HCT116 (cell line): ENCODE results near the gene PLK4.
"Not testable (repeated sequence)": the region's sequence is repeated elsewhere in the genome, so short reads cannot be mapped to it uniquely, and the experiment has no call there.

Source experiments
- CBX3 ChIP-seq: IDR thresholded peaks from 2 replicates; pipeline ENCODE4 v1.6.1; 2012; ENCODE audit warnings: low read depth
- CEBPB ChIP-seq: IDR thresholded peaks from 2 replicates; pipeline ENCODE4 v1.6.1; 2012; ENCODE audit warnings: low read depth
- CTCF ChIP-seq, 3 experiments: fragments of 200-600 bp in 1 of 3; sonication (generic) in 1 of 3; IDR thresholded peaks in 2 of 3; conservative IDR thresholded peaks in 1 of 3; 2 replicates each; pipeline ENCODE4 v1.5.1; 2012 to 2017; ENCODE audit warnings: low read depth in 2 of 3, low read length in 2 of 3, antibody characterized with exemption in 1 of 3, borderline replicate concordance in 1 of 3, control low read depth in 1 of 3, mild to moderate bottlenecking in 1 of 3, mixed read lengths in 1 of 3, mixed run types in 1 of 3, moderate library complexity in 1 of 3; ENCODE audit not compliant: insufficient read depth in 1 of 3
- ELF1 ChIP-seq: IDR thresholded peaks from 2 replicates; pipeline ENCODE4 v1.6.1; 2012; ENCODE audit warnings: low read depth, borderline replicate concordance
- EZH2 ChIP-seq: fragments of 200-600 bp; sonication (generic); IDR thresholded peaks from 2 replicates; pipeline ENCODE4 v1.6.1; 2017; ENCODE audit warnings: antibody characterized with exemption, mixed run types
- EZH2phosphoT487 ChIP-seq: fragments of 200-600 bp; IDR thresholded peaks from 2 replicates; pipeline ENCODE4 v1.6.1; 2018; ENCODE audit warnings: antibody characterized with exemption, borderline replicate concordance
- JUND ChIP-seq: IDR thresholded peaks from 2 replicates; pipeline ENCODE4 v1.6.1; 2012
- MAX ChIP-seq: IDR thresholded peaks from 2 replicates; pipeline ENCODE4 v1.6.1; 2012
- POLR2A ChIP-seq: IDR thresholded peaks from 2 replicates; pipeline ENCODE4 v1.7.0; 2011; ENCODE audit warnings: borderline replicate concordance; ENCODE audit not compliant: insufficient read depth, insufficient read length; ENCODE audit errors: extremely low read depth
- POLR2AphosphoS5 ChIP-seq: IDR thresholded peaks from 2 replicates; pipeline ENCODE4 v1.6.1; 2011; ENCODE audit warnings: mild to moderate bottlenecking, low read depth, low read length, moderate library complexity
- SIN3A ChIP-seq: IDR thresholded peaks from 2 replicates; pipeline ENCODE4 v1.6.1; 2012; ENCODE audit warnings: low read depth
- YY1 ChIP-seq: IDR thresholded peaks from 2 replicates; pipeline ENCODE4 v1.6.1; 2011; ENCODE audit warnings: low read length, low read depth, moderate library complexity, mild to moderate bottlenecking; ENCODE audit not compliant: insufficient replicate concordance; ENCODE audit errors: extremely low read depth
- ZBTB33 ChIP-seq: IDR thresholded peaks from 2 replicates; pipeline ENCODE4 v1.6.1; 2011; ENCODE audit warnings: mild to moderate bottlenecking, low read length, moderate library complexity; ENCODE audit not compliant: insufficient replicate concordance; ENCODE audit errors: extremely low read depth
- ZNF274 ChIP-seq: fragments of 200-500 bp; sonication (Bioruptor generic); IDR thresholded peaks from 2 replicates; pipeline ENCODE4 v1.6.1; 2014; ENCODE audit warnings: mild to moderate bottlenecking, low read depth, low read length, inconsistent platforms

GRCh38 chr4:127925720-127926119 lies 45.0 kb downstream of the PLK4 start:
- TF ChIP-seq CTCF (IDR thresholded peaks at IDR 0.05 in 2 of 3, conservative IDR thresholded peaks at IDR 0.05 in 1 of 3; ENCODE audit: borderline replicate concordance in 1 of 3, insufficient read depth in 1 of 3, low read depth in 2 of 3, low read length in 2 of 3); YY1; MAX; POLR2A; POLR2AphosphoS5; CBX3; JUND; EZH2phosphoT487; SIN3A; CEBPB; ELF1; ZNF274; ZBTB33; EZH2: not testable (repeated sequence)
